Cerebellar cortex (tissue), 1 donor: ENCODE measurements around the gene TIGD6.

Source experiments
- DNase-seq: peaks from one replicate; pipeline ENCODE4 v3.0.0-alpha.2; 2015; ENCODE audit warnings: low spot score

TIGD6 gene

GRCh38 chr5:150016537-150016936 is 16.1 kb upstream of the TIGD6 start:
- no peak for DNase-seq

- DNase-seq = no peak
These were observed 15.0 kb upstream of the TIGD6 start for GRCh38 chr5:150015415-150015814.

GRCh38 chr5:150014456-150014855 is 14.0 kb upstream of the TIGD6 start:
- DNase-seq = no peak

DNA sequence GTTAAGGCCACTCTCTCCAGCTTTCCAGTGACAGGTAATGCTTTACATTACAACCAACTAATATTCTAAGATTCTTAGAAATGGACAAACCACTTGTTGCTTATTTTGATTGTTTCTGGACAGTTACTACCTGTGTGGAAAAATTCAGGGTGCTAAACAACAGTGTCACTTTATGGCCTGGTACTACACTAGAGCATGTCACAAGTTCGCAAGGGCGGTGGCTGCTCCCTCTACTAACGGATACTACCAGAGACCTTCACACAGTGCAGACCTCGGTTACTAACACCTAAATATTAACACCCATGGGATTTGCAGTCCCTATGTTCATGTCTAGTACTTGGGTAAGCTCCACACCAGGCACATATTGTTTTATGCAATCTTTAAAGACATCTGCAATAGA is 13.5 kb upstream of the TIGD6 start:
- DNase-seq = no peak

- peak; percentile 27 for DNase-seq
These were observed 9.4 kb upstream of the TIGD6 start for GRCh38 chr5:150009671-150010387.

DNA sequence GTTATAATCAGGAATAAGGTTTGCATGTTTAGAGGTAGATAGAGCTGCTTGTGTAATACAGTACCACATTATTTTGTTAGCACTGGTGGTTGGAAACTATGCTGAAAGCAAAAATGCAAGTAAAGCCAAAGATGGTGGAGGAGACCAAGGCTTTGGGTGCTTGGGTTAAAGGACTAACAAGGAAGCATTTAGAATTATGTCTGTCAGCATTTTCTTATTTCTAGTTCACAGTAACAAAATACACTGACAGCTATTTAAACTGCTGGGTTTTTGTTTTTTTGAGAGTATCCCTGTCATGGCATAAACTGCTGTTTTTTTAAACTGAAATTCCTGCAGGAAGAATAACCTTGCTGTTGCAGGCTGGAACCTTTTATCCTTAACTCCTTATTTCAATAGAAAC is 6.6 kb upstream of the TIGD6 start:
- DNase-seq = no peak

- DNase-seq = no peak
These were observed 5.9 kb upstream of the TIGD6 start for GRCh38 chr5:150006318-150006717.

- peak; percentile 66 for DNase-seq
These were observed 1.4 kb upstream of the TIGD6 start for GRCh38 chr5:150001660-150002486.

- DNase-seq = peak; percentile 32
These were observed 671 bp upstream of the TIGD6 start for GRCh38 chr5:150000990-150001659.

- DNase-seq = no peak
These were observed 593 bp downstream of the TIGD6 start for GRCh38 chr5:149999866-150000255.

DNA sequence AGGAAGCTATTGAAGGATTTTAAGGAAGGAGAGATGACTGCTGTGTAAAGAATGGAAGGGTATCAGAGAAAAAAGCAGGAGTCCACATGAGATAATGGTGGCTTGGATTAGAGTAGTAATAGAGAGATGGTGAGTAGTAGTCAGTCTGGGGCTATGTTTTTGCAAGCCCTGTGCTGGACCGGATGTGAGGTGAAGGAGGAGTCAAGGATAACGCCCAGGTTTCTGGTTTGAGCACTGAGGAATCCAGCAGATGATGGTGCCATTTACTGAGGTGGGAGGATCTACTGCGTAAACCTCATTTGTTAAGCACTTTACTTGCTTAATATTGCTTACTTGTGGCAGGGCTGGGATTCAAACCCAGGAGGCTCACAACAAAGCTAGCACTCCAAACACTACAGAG is 1.1 kb downstream of the TIGD6 start:
- no peak for DNase-seq

DNA sequence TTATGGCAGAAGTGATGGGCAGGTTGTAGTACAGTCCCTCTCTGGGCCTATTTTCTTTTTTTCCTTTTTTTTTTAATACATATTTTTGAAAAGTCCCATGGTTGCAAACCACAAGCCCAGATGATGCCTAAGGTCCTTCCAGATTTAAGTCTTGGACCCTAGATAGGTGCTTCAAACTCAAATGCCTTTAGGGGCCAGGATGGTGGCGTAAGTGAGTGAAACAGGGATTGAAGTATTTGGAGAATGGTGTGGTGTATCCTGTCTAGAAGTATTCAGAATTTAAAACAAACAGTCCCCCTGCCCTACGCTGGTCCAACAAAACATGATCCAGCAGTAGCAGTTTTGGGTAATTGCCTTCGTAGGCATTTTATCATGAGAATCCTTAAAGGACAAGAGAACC is 2.2 kb downstream of the TIGD6 start:
- DNase-seq = no peak

GRCh38 chr5:149996205-149996890 is 4.1 kb downstream of the TIGD6 start:
- no peak for DNase-seq

GRCh38 chr5:149995385-149996204 is 4.9 kb downstream of the TIGD6 start:
- DNase-seq = no peak

GRCh38 chr5:149993471-149993870 is 7.0 kb downstream of the TIGD6 start:
- DNase-seq = no peak

- peak; percentile 94 for DNase-seq
These were observed 9.7 kb downstream of the TIGD6 start for GRCh38 chr5:149990518-149991376.

DNA sequence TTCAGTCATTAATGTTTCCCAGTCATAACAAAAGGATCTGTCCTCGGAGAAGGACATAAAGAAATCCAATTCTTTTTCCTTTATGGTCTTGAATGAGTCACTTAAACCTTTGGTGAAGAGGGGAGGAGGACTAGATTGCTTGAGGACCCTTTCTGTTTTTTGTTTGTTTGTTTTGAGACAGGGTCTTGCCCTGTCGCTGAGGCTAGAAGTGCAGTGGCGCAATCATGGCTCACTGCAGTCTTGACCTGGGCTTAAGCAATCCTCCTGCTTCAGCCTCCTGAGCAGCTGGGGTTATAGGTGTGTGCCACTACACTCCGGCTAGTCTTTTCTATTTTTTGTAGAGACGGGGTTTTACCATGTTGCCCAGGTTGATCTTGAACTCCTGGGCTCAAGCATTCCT is 12.3 kb downstream of the TIGD6 start:
- no peak for DNase-seq

- DNase-seq = no peak
These were observed 17.9 kb downstream of the TIGD6 start for GRCh38 chr5:149982505-149982904.

GRCh38 chr5:149981206-149981605 is 19.2 kb downstream of the TIGD6 start:
- no peak for DNase-seq

DNA sequence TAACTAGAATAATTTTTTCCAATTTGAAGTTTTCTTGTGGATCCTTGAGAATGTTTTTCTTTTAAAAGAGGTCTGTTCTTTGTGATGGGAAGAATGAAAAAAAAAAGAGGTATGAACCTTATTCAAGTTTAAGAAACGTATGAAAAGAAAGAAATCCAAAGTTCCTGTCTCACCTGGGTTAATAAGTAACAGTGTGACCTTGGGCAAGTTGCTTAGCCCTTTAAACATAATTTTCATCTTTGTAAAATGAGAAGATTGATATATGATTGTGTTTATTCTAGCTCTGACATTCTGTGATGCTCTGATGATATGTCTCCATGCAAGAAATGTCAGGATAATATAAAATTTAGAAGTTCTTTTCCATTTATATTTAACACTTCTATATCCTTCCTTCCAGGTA is 20.6 kb downstream of the TIGD6 start:
- DNase-seq = no peak

GRCh38 chr5:149975409-149975808 is 25.0 kb downstream of the TIGD6 start:
- DNase-seq = no peak
